HL-60/S4 (cell line): ENCODE results near the gene PCGF3.
"Not testable (repeated sequence)": the region's sequence is repeated elsewhere in the genome, so short reads cannot be mapped to it uniquely, and the experiment has no call there.

Experiments
- in situ Hi-C: fragments of 300-500 bp; cut with MboI; formaldehyde crosslinking; loops from 2 replicates; pipeline ENCODE4 v1.14.3; 2022; ENCODE audit warnings: low sequenced_read_pairs

PCGF3 gene

GRCh38 chr4:722851-723360 is 17.3 kb downstream of the PCGF3 start:
- in situ Hi-C loops, result no loop called here

GRCh38 chr4:723751-724530 is 18.3 kb downstream of the PCGF3 start:
- in situ Hi-C loops, result no loop called here

GRCh38 chr4:725391-726234 is 20.0 kb downstream of the PCGF3 start:
- in situ Hi-C loops, result no loop called here

- in situ Hi-C loops, result no loop called here
Measured at GRCh38 chr4:726235-726787, 20.7 kb downstream of the PCGF3 start.

GRCh38 chr4:726838-727237 is 21.2 kb downstream of the PCGF3 start:
- in situ Hi-C loops, result no loop called here

GRCh38 chr4:727576-727975 is 21.9 kb downstream of the PCGF3 start:
- in situ Hi-C loops, result no loop called here

GRCh38 chr4:729336-730315 is 24.0 kb downstream of the PCGF3 start:
- in situ Hi-C loops, result no loop called here

- in situ Hi-C loops, result no loop called here
Measured at GRCh38 chr4:730511-730910, 24.9 kb downstream of the PCGF3 start.

GRCh38 chr4:730946-731904 is 25.6 kb downstream of the PCGF3 start:
- in situ Hi-C loops, result not testable (repeated sequence)

GRCh38 chr4:731954-732353 is 26.3 kb downstream of the PCGF3 start:
- in situ Hi-C loops, result not testable (repeated sequence)

- in situ Hi-C loops, result no loop called here
Measured at GRCh38 chr4:732486-732885, 26.9 kb downstream of the PCGF3 start.

GRCh38 chr4:732911-733630 is 27.4 kb downstream of the PCGF3 start:
- in situ Hi-C loops, result no loop called here

- in situ Hi-C loops, result no loop called here
Measured at GRCh38 chr4:733631-733980, 28.0 kb downstream of the PCGF3 start.

- in situ Hi-C loops, result no loop called here
Measured at GRCh38 chr4:734075-734474, 28.4 kb downstream of the PCGF3 start.

- in situ Hi-C loops, result no loop called here
Measured at GRCh38 chr4:734951-735350, 29.3 kb downstream of the PCGF3 start.

GRCh38 chr4:735583-735982 is 30.0 kb downstream of the PCGF3 start:
- in situ Hi-C loops, result no loop called here

- in situ Hi-C loops, result not testable (repeated sequence)
Measured at GRCh38 chr4:736561-736960, 30.9 kb downstream of the PCGF3 start.

GRCh38 chr4:738781-739280 is 33.2 kb downstream of the PCGF3 start:
- in situ Hi-C loops, result no loop called here

GRCh38 chr4:739569-739968 is 33.9 kb downstream of the PCGF3 start:
- in situ Hi-C loops, result no loop called here
